HG02571 (cell line): ENCODE data around the gene ABHD1.
"Not testable (repeated sequence)": the region's sequence is repeated elsewhere in the genome, so short reads cannot be mapped to it uniquely, and the experiment has no call there.

Experiments used
- ATAC-seq: cut with Tn5 transposase; IDR thresholded peaks from one replicate; pipeline ENCODE4 v1.9.1; 2021; ENCODE audit warnings: mild to moderate bottlenecking, moderate library complexity; ENCODE audit not compliant: unreplicated experiment

The ABHD1 gene

GRCh38 chr2:27162151-27163121 lies 38.8 kb downstream of the ABHD1 start:
- ATAC-seq, result no peak

GRCh38 chr2:27164960-27165763 lies 41.5 kb downstream of the ABHD1 start:
- no peak for ATAC-seq

- ATAC-seq, result no peak
These were observed 47.1 kb downstream of the ABHD1 start for GRCh38 chr2:27170581-27171337.

- no peak for ATAC-seq
These were observed 47.8 kb downstream of the ABHD1 start for GRCh38 chr2:27171351-27171848.

- ATAC-seq, result no peak
These were observed 51.0 kb downstream of the ABHD1 start for GRCh38 chr2:27174638-27175037.

- no peak for ATAC-seq
These were observed 51.7 kb downstream of the ABHD1 start for GRCh38 chr2:27175330-27175729.

GRCh38 chr2:27175781-27176180 lies 52.2 kb downstream of the ABHD1 start:
- ATAC-seq, result not testable (repeated sequence)

GRCh38 chr2:27177441-27178351 lies 54.1 kb downstream of the ABHD1 start:
- ATAC-seq, result no peak

GRCh38 chr2:27178469-27178868 lies 54.9 kb downstream of the ABHD1 start:
- ATAC-seq, result no peak

- no peak for ATAC-seq
These were observed 55.9 kb downstream of the ABHD1 start for GRCh38 chr2:27179344-27180000.
